OCI-LY3 (cell line): ENCODE data around the gene CNIH2.

Experiments used
- H2AFZ ChIP-seq: fragments of 200-600, 300-600 bp; shearing (Covaris generic); 2 replicates; pipeline ENCODE4 v1.6.0; 2014; ENCODE audit warnings: antibody characterized with exemption, low read depth, low read length
- H3K27ac ChIP-seq: fragments of 200-600, 300-600 bp; sonication (generic); 2 replicates; pipeline ENCODE4 v1.5.1; 2014; ENCODE audit warnings: mild to moderate bottlenecking, low read length, moderate library complexity, mixed read lengths
- H3K27me3 ChIP-seq: fragments of 200-600, 300-600 bp; sonication (generic); 2 replicates; pipeline ENCODE4 v1.6.1; 2014; ENCODE audit warnings: low read depth, low read length, mixed read lengths
- H3K36me3 ChIP-seq: fragments of 200-600, 300-600 bp; sonication (generic); replicated peaks from 2 replicates; pipeline ENCODE3; 2014; ENCODE audit warnings: low read depth, low read length, mixed read lengths
- H3K4me1 ChIP-seq: fragments of 300-600, 200-600 bp; sonication (generic); 2 replicates; pipeline ENCODE4 v1.6.1; 2014; ENCODE audit warnings: low read length, mixed read lengths
- H3K4me2 ChIP-seq: fragments of 200-600, 300-600 bp; sonication (generic); 2 replicates; pipeline ENCODE4 v1.6.1; 2014; ENCODE audit warnings: low read length, mixed read lengths
- H3K4me3 ChIP-seq: fragments of 300-600, 200-600 bp; sonication (generic); 2 replicates; pipeline ENCODE4 v1.5.1; 2014; ENCODE audit warnings: antibody characterized with exemption, mild to moderate bottlenecking, low read length, moderate library complexity
- H3K79me2 ChIP-seq: fragments of 300-600, 200-600 bp; shearing (Covaris generic); 2 replicates; pipeline ENCODE4 v1.6.1; 2014; ENCODE audit warnings: mild to moderate bottlenecking, low read length, mixed read lengths
- H3K9ac ChIP-seq: fragments of 300-600, 200-600 bp; shearing (Covaris generic); 2 replicates; pipeline ENCODE4 v1.6.0; 2014; ENCODE audit warnings: mild to moderate bottlenecking, low read length, moderate library complexity
- H3K9me3 ChIP-seq: fragments of 200-600, 300-600 bp; shearing (Covaris generic); 2 replicates; pipeline ENCODE4 v1.6.1; 2014; ENCODE audit warnings: low read length, mixed read lengths; ENCODE audit not compliant: insufficient read depth
- H4K20me1 ChIP-seq: fragments of 200-600, 300-600 bp; sonication (generic); 2 replicates; pipeline ENCODE4 v1.6.1; 2016; ENCODE audit warnings: low read length, mixed read lengths; ENCODE audit not compliant: insufficient read depth
- EZH2phosphoT487 ChIP-seq: fragments of 200-600 bp; shearing (Covaris generic); IDR thresholded peaks from 2 replicates; pipeline ENCODE4 v1.6.1; 2018; ENCODE audit warnings: antibody characterized with exemption, mixed run types, low read depth
- TF ChIP-seq, protein P1 (sequence below): fragments of 200-600, 300-600 bp; sonication (generic); IDR thresholded peaks from 2 replicates; pipeline ENCODE4 v1.5.1; 2014; ENCODE audit warnings: antibody characterized with exemption, low read length, low read depth

Gene CNIH2

DNA sequence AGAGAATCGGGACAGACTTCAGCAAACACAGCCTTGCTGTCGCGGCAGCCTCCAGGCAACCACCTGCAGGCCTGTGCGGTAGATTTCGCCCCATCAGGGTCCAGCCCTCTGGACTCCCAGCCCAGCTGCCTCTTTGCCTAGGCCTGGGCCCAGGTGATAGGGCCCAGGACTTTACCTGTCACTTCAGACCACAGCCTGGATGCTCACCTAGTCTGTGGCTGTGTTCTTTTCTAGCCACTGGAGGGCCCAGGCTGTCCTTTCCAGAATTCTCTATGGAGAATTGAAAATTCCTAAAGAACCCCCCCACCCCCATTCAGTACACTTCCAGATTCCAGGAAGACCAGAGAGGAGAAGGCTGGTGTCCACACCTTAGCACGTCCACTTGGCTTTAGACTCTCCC, 40.1 kb upstream of the CNIH2 start:
- Histone ChIP-seq H3K9ac (no peak overlapping the region), H3K4me1 (no peaks in the 10 kb centered on the region), H4K20me1 (no peaks in the 10 kb centered on the region), H3K27ac (no peak overlapping the region), H3K27me3 (no peaks in the 10 kb centered on the region), H3K79me2 (no peaks in the 10 kb centered on the region), H3K4me2 (no peak overlapping the region), H3K36me3 (no peaks in the 10 kb centered on the region), H2AFZ (no peak overlapping the region), H3K4me3 (no peak overlapping the region), H3K9me3 (no peaks in the 10 kb centered on the region)
- TF ChIP-seq, protein P1, sequence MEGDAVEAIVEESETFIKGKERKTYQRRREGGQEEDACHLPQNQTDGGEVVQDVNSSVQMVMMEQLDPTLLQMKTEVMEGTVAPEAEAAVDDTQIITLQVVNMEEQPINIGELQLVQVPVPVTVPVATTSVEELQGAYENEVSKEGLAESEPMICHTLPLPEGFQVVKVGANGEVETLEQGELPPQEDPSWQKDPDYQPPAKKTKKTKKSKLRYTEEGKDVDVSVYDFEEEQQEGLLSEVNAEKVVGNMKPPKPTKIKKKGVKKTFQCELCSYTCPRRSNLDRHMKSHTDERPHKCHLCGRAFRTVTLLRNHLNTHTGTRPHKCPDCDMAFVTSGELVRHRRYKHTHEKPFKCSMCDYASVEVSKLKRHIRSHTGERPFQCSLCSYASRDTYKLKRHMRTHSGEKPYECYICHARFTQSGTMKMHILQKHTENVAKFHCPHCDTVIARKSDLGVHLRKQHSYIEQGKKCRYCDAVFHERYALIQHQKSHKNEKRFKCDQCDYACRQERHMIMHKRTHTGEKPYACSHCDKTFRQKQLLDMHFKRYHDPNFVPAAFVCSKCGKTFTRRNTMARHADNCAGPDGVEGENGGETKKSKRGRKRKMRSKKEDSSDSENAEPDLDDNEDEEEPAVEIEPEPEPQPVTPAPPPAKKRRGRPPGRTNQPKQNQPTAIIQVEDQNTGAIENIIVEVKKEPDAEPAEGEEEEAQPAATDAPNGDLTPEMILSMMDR, result no peak
- TF ChIP-seq EZH2phosphoT487, result no peak

- H2AFZ ChIP-seq, result no peak overlapping the region
- no peak overlapping the region for H3K4me2 ChIP-seq
- H3K27ac ChIP-seq, result no peak overlapping the region
- H3K36me3 ChIP-seq, result no peaks in the 10 kb centered on the region
- H3K79me2 ChIP-seq, result no peaks in the 10 kb centered on the region
- no peaks in the 10 kb centered on the region for H3K9me3 ChIP-seq
- no peak overlapping the region for H3K4me3 ChIP-seq
- no peaks in the 10 kb centered on the region for H4K20me1 ChIP-seq
- H3K4me1 ChIP-seq, result no peaks in the 10 kb centered on the region
- no peaks in the 10 kb centered on the region for H3K27me3 ChIP-seq
- H3K9ac ChIP-seq, result no peak overlapping the region
- no peak for TF ChIP-seq EZH2phosphoT487
- TF ChIP-seq, protein P1, result no peak
Observed at GRCh38 chr11:66238786-66239413, 39.1 kb upstream of the CNIH2 start.

- Histone ChIP-seq H4K20me1 (no peaks in the 10 kb centered on the region), H3K4me2 (no peak overlapping the region), H3K9ac (no peak overlapping the region), H3K4me3 (no peak overlapping the region), H3K4me1 (no peaks in the 10 kb centered on the region), H3K27ac (no peak overlapping the region), H3K27me3 (no peaks in the 10 kb centered on the region), H3K36me3 (no peaks in the 10 kb centered on the region), H2AFZ (no peak overlapping the region), H3K79me2 (no peaks in the 10 kb centered on the region), H3K9me3 (no peaks in the 10 kb centered on the region)
- TF ChIP-seq, protein P1, result no peak
- no peak for TF ChIP-seq EZH2phosphoT487
Observed at GRCh38 chr11:66239511-66239910, 38.5 kb upstream of the CNIH2 start.

- no peaks in the 10 kb centered on the region for H3K9me3 ChIP-seq
- H3K4me1 ChIP-seq, result no peaks in the 10 kb centered on the region
- H4K20me1 ChIP-seq, result no peaks in the 10 kb centered on the region
- no peak overlapping the region for H3K27ac ChIP-seq
- no peak overlapping the region for H3K9ac ChIP-seq
- H2AFZ ChIP-seq, result no peak overlapping the region
- H3K27me3 ChIP-seq, result no peaks in the 10 kb centered on the region
- no peaks in the 10 kb centered on the region for H3K36me3 ChIP-seq
- no peak overlapping the region for H3K4me3 ChIP-seq
- no peak overlapping the region for H3K4me2 ChIP-seq
- no peaks in the 10 kb centered on the region for H3K79me2 ChIP-seq
- TF ChIP-seq, protein P1, result no peak
- no peak for TF ChIP-seq EZH2phosphoT487
Observed at GRCh38 chr11:66239998-66240780, 37.8 kb upstream of the CNIH2 start.
